OCI-LY1 (cell line): Measurements from ENCODE around the gene LMTK2.

ENCODE experiments used
- H2AFZ ChIP-seq: fragments of 200-600 bp; sonication (generic), shearing (Covaris generic); 2 replicates; pipeline ENCODE4 v1.6.0; 2014; ENCODE audit warnings: antibody characterized with exemption, mild to moderate bottlenecking, low read length
- H3F3A ChIP-seq: fragments of 200-600 bp; sonication (generic), shearing (Covaris generic); 2 replicates; pipeline ENCODE4 v1.6.0; 2014; ENCODE audit warnings: mild to moderate bottlenecking, antibody characterized with exemption, low read length, moderate library complexity; ENCODE audit not compliant: insufficient read depth
- H3K27ac ChIP-seq: fragments of 200-600 bp; sonication (generic); 2 replicates; pipeline ENCODE4 v1.5.1; 2014; ENCODE audit warnings: low read length, mixed run types, mild to moderate bottlenecking, low read depth; ENCODE audit not compliant: poor library complexity, severe bottlenecking
- H3K27me3 ChIP-seq: fragments of 200-600 bp; sonication (generic); 2 replicates; pipeline ENCODE4 v1.6.0; 2014; ENCODE audit warnings: antibody characterized with exemption, mild to moderate bottlenecking, low read length, moderate library complexity; ENCODE audit not compliant: insufficient read depth
- H3K36me3 ChIP-seq: fragments of 200-600 bp; sonication (generic); 2 replicates; pipeline ENCODE4 v1.6.1; 2014; ENCODE audit warnings: mild to moderate bottlenecking, antibody characterized with exemption, low read length, moderate library complexity, mixed read lengths; ENCODE audit not compliant: insufficient read depth
- H3K4me1 ChIP-seq: fragments of 200-600 bp; sonication (generic); 2 replicates; pipeline ENCODE4 v1.5.1; 2014; ENCODE audit warnings: mild to moderate bottlenecking, low read length, moderate library complexity; ENCODE audit not compliant: insufficient read depth, severe bottlenecking
- H3K4me2 ChIP-seq: fragments of 200-600 bp; sonication (generic), shearing (Covaris generic); 2 replicates; pipeline ENCODE4 v1.6.1; 2014; ENCODE audit warnings: low read length
- H3K4me3 ChIP-seq: fragments of 200-600 bp; sonication (generic); 2 replicates; pipeline ENCODE4 v1.5.1; 2014; ENCODE audit warnings: low read length, low read depth, mild to moderate bottlenecking, mixed read lengths; ENCODE audit not compliant: poor library complexity, severe bottlenecking
- H3K79me2 ChIP-seq: fragments of 200-600 bp; shearing (Covaris generic); 2 replicates; pipeline ENCODE4 v1.6.1; 2016; ENCODE audit warnings: mixed run types, low read length, mixed read lengths; ENCODE audit not compliant: insufficient read depth
- H3K9ac ChIP-seq: fragments of 200-600 bp; sonication (generic), shearing (Covaris generic); 2 replicates; pipeline ENCODE4 v1.6.1; 2014; ENCODE audit warnings: mild to moderate bottlenecking, low read length, mixed read lengths
- H3K9me2 ChIP-seq: fragments of 200-600 bp; sonication (generic), shearing (Covaris generic); 2 replicates; pipeline ENCODE4 v1.6.1; 2014; ENCODE audit warnings: low read depth, mild to moderate bottlenecking, low read length, mixed read lengths
- H3K9me3 ChIP-seq: fragments of 200-600 bp; shearing (Covaris generic); 2 replicates; pipeline ENCODE4 v1.6.1; 2014; ENCODE audit warnings: low read length, mixed read lengths
- H4K20me1 ChIP-seq: fragments of 200-600 bp; sonication (generic), shearing (Covaris generic); 2 replicates; pipeline ENCODE4 v1.6.0; 2016; ENCODE audit warnings: mild to moderate bottlenecking, low read length; ENCODE audit not compliant: insufficient read depth
- CTCF ChIP-seq: fragments of 200-600 bp; sonication (generic), shearing (Covaris generic); IDR thresholded peaks from 2 replicates; pipeline ENCODE4 v1.5.1; 2017; ENCODE audit warnings: mild to moderate bottlenecking, antibody characterized with exemption, low read length, moderate library complexity, mixed read lengths
- EZH2 ChIP-seq: fragments of 200-600 bp; sonication (generic), shearing (Covaris generic); IDR thresholded peaks from 2 replicates; pipeline ENCODE4 v1.8.0; 2017; ENCODE audit warnings: borderline replicate concordance, mixed run types, mild to moderate bottlenecking, antibody characterized with exemption, low read length, moderate library complexity, mixed read lengths

The LMTK2 gene

GRCh38 chr7:98171449-98171848 is 64.8 kb downstream of the LMTK2 start:
- no peak overlapping the region for H3K4me3 ChIP-seq
- no peaks in the 10 kb centered on the region for H3K9me3 ChIP-seq
- no peaks in the 10 kb centered on the region for H3K9me2 ChIP-seq
- H3K36me3 ChIP-seq = peaks cover 6% of the 10 kb centered on the region; the same call in 1 of the 2 replicates
- no peaks in the 10 kb centered on the region for H3K27me3 ChIP-seq
- no peak for TF ChIP-seq CTCF
- no peak for TF ChIP-seq EZH2
- H3F3A ChIP-seq = no peaks in the 10 kb centered on the region
- no peaks in the 10 kb centered on the region for H4K20me1 ChIP-seq
- H3K79me2 ChIP-seq = no peaks in the 10 kb centered on the region
- no peaks in the 10 kb centered on the region for H3K4me1 ChIP-seq
- H2AFZ ChIP-seq = no peak overlapping the region
- H3K9ac ChIP-seq = no peak overlapping the region
- H3K4me2 ChIP-seq = no peak overlapping the region
- no peak overlapping the region for H3K27ac ChIP-seq

GRCh38 chr7:98174334-98175259 is 67.9 kb downstream of the LMTK2 start:
- no peak overlapping the region for H3K4me3 ChIP-seq
- no peaks in the 10 kb centered on the region for H4K20me1 ChIP-seq
- TF ChIP-seq CTCF (peak; percentile 23), EZH2 (no peak)
- H3K9me2 ChIP-seq = no peaks in the 10 kb centered on the region
- H3K4me1 ChIP-seq = no peaks in the 10 kb centered on the region
- peaks cover 6% of the 10 kb centered on the region; the same call in 1 of the 2 replicates for H3K36me3 ChIP-seq
- no peak overlapping the region for H3K27ac ChIP-seq
- H3F3A ChIP-seq = no peaks in the 10 kb centered on the region
- H3K79me2 ChIP-seq = no peaks in the 10 kb centered on the region
- H3K9me3 ChIP-seq = no peaks in the 10 kb centered on the region
- no peak overlapping the region for H3K9ac ChIP-seq
- H2AFZ ChIP-seq = no peak overlapping the region
- H3K27me3 ChIP-seq = no peaks in the 10 kb centered on the region
- no peak overlapping the region for H3K4me2 ChIP-seq

- Histone ChIP-seq H3K27me3 (no peaks in the 10 kb centered on the region), H3K9me2 (no peaks in the 10 kb centered on the region), H3K9ac (no peak overlapping the region), H3K4me2 (no peak overlapping the region), H3K4me1 (no peaks in the 10 kb centered on the region), H3K79me2 (no peaks in the 10 kb centered on the region), H2AFZ (no peak overlapping the region), H3F3A (no peaks in the 10 kb centered on the region), H4K20me1 (no peaks in the 10 kb centered on the region), H3K27ac (no peak overlapping the region), H3K9me3 (no peaks in the 10 kb centered on the region), H3K36me3 (peaks cover 6% of the 10 kb centered on the region; the same call in 1 of the 2 replicates), H3K4me3 (no peak overlapping the region)
- TF ChIP-seq CTCF (no peak), EZH2 (no peak)
Measured at GRCh38 chr7:98175260-98175940, 68.7 kb downstream of the LMTK2 start.
